ENCODE data around the gene THSD4.

Gene THSD4

DNA sequence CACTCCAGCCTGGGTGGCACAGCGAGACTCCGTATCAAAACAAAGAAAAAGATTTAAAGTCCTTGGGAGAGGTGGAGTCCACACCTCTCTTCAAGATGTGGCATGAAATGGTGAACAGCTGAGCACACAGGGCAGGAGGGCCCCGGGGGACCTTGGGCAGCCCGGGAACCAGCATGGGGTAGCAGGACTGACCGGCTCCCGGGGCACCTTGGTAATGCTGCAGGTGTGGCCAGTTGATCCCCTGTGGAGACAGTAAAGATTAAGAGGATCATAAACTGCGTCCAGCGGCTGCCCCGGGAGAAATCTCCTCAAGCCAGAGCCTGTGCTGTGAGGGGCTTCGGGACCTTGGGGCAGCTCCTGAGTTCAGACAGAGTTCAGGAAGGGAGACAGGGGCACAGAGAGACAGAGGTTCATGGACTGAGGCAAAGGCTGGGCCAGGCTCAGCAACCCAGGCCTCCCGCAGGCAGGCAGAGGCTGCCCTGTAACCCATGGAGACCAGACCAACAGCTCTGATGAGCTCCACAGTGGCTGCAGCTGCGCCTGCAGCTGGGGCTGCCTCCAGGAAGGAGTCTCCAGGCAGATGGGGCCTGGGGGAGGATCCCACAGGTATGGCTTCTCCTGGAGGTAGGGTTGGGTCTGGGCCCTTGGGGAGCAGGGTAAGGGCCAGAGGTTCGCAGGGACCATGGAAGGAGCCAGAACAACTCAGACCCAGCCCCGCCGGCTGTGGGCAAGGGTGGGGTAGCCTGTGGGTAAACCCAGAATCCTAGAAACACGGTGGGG is 695.2 kb downstream of the THSD4 start, which contains the start of gene NR2E3:
TSS of gene NR2E3 (plus strand) at position 299 of the 780 bp plus-strand sequence. CDS start at position 489, 190 bp downstream.
- no peak for DNase-seq (ENCODE audit: low read depth in 1 of 2, low spot score in 1 of 2)
- in situ Hi-C loops (cut with HindIII; ENCODE audit: low pct_unique_long_range_greater_than_20kb, low sequenced_read_pairs), result no loop called here
- no peak for TF ChIP-seq JUND (IDR thresholded peaks at IDR 0.05; ENCODE audit: low read depth)

DNA sequence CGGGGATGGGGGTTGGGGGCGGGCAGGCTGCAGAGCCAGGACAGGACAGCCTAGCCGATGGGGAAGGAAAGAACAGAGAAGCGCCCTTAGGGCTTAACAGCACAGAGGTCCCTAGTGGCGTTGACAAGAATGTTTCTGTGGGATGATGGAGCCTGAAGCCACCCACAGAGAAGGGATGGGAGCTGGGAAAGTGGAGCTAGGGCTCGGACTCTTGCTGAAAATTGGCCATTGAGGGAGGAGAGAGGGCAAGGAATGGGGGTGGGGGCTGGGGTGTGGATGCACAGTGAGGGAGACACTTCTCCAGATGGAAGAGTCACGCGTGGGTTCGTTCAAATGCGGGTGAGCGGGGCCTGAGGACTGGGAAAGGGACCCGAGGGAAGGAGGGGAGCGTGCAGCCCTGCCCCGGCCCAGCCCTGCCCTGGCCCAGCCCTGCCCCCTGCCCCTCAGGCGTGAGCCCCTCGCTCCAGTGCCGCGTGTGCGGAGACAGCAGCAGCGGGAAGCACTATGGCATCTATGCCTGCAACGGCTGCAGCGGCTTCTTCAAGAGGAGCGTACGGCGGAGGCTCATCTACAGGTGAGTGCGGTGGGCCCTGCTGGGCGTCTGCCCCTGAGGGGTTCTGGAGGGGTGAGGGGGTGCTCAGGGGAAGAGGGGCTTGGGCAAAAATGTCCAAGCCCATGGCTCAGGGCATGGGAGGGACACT is 695.9 kb downstream of the THSD4 start:
- in situ Hi-C loops (cut with HindIII; ENCODE audit: low pct_unique_long_range_greater_than_20kb, low sequenced_read_pairs), result no loop called here
- no peak for TF ChIP-seq JUND (IDR thresholded peaks at IDR 0.05; ENCODE audit: low read depth)
- DNase-seq (ENCODE audit: low read depth in 1 of 2, low spot score in 1 of 2), result no peak

DNA sequence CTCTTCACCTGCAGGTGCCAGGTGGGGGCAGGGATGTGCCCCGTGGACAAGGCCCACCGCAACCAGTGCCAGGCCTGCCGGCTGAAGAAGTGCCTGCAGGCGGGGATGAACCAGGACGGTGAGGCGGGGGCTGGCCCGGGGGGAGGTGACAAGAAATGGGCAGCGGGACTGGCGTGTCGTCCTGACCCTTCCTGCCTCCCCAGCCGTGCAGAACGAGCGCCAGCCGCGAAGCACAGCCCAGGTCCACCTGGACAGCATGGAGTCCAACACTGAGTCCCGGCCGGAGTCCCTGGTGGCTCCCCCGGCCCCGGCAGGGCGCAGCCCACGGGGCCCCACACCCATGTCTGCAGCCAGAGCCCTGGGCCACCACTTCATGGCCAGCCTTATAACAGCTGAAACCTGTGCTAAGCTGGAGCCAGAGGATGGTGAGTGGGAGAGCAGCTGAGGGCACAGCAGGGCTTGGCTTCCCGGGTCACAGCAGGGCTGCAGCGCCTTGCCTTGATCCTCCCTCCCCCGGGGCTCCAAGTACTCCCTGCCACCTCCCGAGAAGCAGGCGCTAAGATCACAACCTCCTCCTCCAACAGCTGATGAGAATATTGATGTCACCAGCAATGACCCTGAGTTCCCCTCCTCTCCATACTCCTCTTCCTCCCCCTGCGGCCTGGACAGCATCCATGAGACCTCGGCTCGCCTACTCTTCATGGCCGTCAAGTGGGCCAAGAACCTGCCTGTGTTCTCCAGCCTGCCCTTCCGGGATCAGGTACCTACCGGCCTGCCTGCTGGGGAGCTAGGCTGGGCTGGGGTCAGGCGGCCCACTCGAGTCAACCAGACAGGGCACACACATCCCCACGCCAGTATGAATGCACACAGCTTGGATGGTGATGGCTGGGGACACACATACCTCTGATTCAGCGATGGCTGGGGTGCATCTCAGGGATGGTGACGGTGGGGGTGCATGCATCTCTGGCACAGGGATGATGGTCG is 696.8 kb downstream of the THSD4 start:
- no peak for DNase-seq (ENCODE audit: low read depth in 1 of 2, low spot score in 1 of 2)
- no peak for TF ChIP-seq JUND (IDR thresholded peaks at IDR 0.05; ENCODE audit: low read depth)
- in situ Hi-C loops (cut with HindIII; ENCODE audit: low pct_unique_long_range_greater_than_20kb, low sequenced_read_pairs), result no loop called here

DNA sequence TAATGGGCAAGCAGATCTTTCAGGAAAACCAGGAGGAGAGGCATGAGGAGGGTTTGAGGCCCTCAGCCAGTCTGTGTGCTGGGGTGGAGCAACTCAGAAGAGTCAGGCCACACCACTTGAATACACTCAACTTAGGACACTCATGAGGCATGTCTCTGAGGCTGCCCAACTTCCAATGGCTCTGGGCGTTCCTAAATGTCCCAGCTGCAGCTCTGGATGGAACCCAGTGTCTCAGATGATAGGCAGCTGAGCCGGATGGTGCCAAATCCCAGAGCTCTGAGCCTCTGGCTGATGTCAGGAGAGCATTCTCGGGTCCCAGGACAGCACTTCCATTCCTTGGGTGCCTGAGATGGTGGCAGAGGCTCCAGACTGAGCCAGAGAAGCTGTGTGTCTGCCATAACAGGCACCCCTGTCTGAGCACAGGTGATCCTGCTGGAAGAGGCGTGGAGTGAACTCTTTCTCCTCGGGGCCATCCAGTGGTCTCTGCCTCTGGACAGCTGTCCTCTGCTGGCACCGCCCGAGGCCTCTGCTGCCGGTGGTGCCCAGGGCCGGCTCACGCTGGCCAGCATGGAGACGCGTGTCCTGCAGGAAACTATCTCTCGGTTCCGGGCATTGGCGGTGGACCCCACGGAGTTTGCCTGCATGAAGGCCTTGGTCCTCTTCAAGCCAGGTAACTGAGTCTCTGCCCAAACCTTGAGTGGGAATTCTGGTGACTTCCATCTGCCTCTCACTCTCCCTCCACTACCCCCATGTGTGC is 697.9 kb downstream of the THSD4 start:
- in situ Hi-C loops (cut with HindIII; ENCODE audit: low pct_unique_long_range_greater_than_20kb, low sequenced_read_pairs), result no loop called here
- DNase-seq (ENCODE audit: low read depth in 1 of 2, low spot score in 1 of 2), result no peak
- no peak for TF ChIP-seq JUND (IDR thresholded peaks at IDR 0.05; ENCODE audit: low read depth)

DNA sequence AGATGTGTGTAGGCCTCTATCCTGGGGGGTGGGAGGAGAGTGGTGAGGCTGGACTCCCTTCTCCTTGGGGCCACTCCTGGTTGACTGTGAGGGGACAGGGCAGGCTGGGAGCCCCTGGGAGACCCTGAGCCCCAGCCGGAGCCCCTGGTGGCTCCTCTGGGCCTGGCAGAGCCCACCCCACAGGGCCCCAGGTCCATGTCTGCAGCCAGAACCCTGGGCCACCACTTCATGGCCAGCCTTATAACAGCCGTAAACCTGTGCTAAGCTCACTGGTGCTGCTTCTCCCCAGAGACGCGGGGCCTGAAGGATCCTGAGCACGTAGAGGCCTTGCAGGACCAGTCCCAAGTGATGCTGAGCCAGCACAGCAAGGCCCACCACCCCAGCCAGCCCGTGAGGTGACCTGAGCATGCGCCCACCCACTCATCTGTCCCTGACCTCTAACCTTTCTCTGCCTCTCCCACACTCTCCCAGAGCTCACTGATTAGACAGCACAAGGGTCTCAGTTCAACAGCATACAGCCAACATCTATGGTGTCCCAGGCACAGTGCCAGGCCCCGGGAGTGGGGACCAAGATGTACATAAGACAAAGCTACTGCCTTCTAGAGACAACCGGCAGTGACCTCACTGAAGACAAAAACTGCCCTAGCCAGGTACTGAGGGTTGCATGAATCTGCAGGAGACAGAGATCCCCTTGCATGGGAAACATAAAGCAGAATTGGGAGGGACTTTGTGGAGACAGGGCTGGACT is 698.6 kb downstream of the THSD4 start:
- DNase-seq (ENCODE audit: low read depth in 1 of 2, low spot score in 1 of 2), result no peak
- in situ Hi-C loops (cut with HindIII; ENCODE audit: low pct_unique_long_range_greater_than_20kb, low sequenced_read_pairs), result no loop called here
- no peak for TF ChIP-seq JUND (IDR thresholded peaks at IDR 0.05; ENCODE audit: low read depth)

DNA sequence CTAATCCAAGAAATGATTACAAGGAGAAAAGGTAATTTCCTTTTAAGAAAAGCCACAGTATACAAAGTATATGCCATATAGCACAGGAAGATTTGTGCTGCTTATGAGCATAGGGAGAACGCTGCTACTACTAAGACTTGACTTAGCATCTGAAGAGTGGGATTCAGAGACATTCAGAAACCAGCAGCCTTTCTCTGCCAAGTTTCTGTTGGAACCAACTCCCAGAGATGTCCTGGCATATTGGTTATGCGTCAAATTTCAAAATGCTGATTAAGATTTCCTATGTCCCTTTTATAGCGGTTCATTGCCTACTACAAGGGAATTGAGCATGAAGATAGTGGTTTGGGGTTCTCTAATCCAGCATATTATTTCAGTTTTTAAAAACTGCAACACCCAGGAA is 700.0 kb downstream of the THSD4 start:
- DNase-seq (ENCODE audit: low read depth in 1 of 2, low spot score in 1 of 2), result no peak
- in situ Hi-C loops (cut with HindIII; ENCODE audit: low pct_unique_long_range_greater_than_20kb, low sequenced_read_pairs), result no loop called here
- TF ChIP-seq JUND (IDR thresholded peaks at IDR 0.05; ENCODE audit: low read depth), result no peak

DNA sequence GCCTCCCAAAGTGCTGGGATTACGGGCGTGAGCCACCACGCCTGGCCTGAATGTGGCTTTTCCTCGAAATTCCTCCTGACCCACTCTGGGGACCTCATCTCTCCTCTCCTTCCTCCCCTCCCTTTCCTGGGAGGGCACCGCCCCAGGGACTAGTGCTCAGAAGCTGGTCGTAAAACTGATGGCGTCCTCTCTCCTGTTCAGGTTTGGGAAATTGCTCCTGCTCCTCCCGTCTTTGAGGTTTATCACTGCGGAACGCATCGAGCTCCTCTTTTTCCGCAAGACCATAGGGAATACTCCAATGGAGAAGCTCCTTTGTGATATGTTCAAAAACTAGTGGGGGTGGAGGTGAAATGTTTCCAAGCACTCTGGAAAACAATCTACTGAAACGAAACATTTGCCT is 702.1 kb downstream of the THSD4 start:
- no peak for DNase-seq (ENCODE audit: low read depth in 1 of 2, low spot score in 1 of 2)
- in situ Hi-C loops (cut with HindIII; ENCODE audit: low pct_unique_long_range_greater_than_20kb, low sequenced_read_pairs), result no loop called here

DNA sequence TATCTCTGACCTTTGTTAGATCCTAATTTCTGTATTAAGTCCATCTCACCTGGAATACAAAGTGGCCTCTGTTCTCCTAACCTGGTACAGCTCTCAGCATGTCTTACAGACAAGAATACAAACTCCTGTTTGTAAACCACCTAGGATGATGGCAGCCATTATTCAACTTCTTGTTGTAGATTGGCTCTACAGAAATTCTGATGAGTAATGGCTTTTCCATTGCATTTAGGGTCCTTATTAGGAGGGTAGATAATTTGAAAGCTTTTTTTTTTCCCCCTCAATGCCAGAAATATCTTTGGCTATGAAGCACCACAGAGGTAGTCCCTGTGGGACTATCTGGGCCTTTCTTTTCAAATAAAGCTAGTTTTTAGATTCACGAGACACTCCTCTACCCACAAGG is 704.9 kb downstream of the THSD4 start:
- in situ Hi-C loops (cut with HindIII; ENCODE audit: low pct_unique_long_range_greater_than_20kb, low sequenced_read_pairs), result no loop called here
- TF ChIP-seq JUND (IDR thresholded peaks at IDR 0.05; ENCODE audit: low read depth), result no peak
- no peak for DNase-seq (ENCODE audit: low read depth in 1 of 2, low spot score in 1 of 2)

More for the DNA sequence above, 702.1 kb downstream of the THSD4 start:
- TF ChIP-seq JUND (IDR thresholded peaks at IDR 0.05; ENCODE audit: low read depth), result no peak

DNA sequence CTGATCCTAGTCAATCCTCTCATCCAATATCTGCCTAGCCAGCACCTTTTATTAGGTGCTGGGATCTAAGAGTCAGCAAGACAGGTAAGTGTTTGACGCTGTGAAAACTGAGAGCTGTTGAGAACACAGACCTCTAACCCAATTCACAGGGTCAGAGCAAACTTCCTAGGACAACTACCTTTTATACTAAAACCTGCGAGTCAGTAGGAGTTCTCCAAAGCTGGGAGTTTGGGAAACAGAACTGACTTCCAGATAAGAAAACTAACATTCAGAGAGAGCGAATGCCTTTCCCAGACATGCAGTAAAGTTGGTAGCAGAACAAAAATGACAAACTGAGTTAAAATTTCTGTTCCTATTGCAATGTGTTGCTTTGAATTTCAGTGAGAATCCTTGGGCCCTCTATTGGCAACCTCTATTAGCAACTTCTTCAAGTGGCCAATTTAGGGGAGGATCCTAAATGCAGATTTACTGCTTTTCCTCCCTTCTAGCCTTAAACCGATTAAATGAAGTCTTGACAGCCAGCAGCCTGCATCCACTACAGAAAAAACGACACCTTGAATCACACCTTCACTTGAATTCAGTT is 706.4 kb downstream of the THSD4 start:
- no peak for TF ChIP-seq JUND (IDR thresholded peaks at IDR 0.05; ENCODE audit: low read depth)
- in situ Hi-C loops (cut with HindIII; ENCODE audit: low pct_unique_long_range_greater_than_20kb, low sequenced_read_pairs), result no loop called here
- DNase-seq (ENCODE audit: low read depth in 1 of 2, low spot score in 1 of 2), result no peak

DNA sequence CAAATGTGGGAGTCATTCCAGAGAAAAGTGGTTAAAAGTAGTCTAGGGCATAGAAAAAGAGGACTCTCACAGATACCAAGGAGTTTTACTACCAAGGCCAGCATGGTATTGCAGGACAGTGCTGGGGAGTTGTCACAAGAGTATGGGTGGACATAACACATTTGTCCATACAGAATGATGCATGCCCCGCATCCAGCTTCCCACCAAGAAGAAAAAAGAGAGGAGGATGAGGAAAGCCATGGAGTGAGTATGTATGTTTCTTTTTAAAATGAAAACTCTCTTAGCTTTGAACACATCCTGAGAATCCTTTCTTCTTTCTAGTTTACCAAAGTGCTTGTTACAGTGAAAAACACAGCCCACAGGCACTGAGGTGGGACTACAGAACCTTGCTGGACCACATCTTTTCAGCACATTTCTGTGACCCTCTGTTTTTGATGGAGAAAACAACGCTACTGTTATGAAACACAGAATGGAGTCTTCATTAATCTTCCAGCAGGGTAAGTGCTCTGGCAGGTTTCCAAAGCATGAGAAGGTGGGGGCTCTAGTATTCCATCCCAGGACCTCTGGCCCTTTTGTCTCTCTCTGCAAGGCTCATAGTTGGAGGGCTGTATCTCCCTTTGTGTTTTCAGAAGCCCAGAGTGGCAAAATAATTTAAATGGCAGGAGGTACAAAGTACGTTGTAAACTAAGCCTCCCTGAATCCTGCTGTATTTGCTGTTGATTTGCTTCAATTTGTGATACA is 707.8 kb downstream of the THSD4 start:
- TF ChIP-seq JUND (IDR thresholded peaks at IDR 0.05; ENCODE audit: low read depth), result no peak
- in situ Hi-C loops (cut with HindIII; ENCODE audit: low pct_unique_long_range_greater_than_20kb, low sequenced_read_pairs), result no loop called here
- no peak for DNase-seq (ENCODE audit: low read depth in 1 of 2, low spot score in 1 of 2)
